Loucy (cell line): ENCODE measurements around the gene COL11A1.

Source experiments
- CTCF ChIP-seq: fragments of 200-600 bp; sonication (generic); conservative IDR thresholded peaks from 2 replicates; pipeline ENCODE4 v1.5.1; 2014; ENCODE audit warnings: mild to moderate bottlenecking, antibody characterized with exemption, low read length
- EZH2phosphoT487 ChIP-seq: fragments of 200-600 bp; IDR thresholded peaks from 2 replicates; pipeline ENCODE4 v1.6.1; 2018; ENCODE audit warnings: antibody characterized with exemption, mild to moderate bottlenecking, moderate library complexity, borderline replicate concordance

- TF ChIP-seq CTCF, result no peak
- no peak for TF ChIP-seq EZH2phosphoT487
Measured at GRCh38 chr1:103002005-103002404, 106.3 kb downstream of the COL11A1 start.
